HepG2 (cell line): Measurements from ENCODE around the gene CELF2. TPM values are rescaled to one million over a fixed set of nuclear protein-coding genes. Genes with fewer than 3 reads are reported as not detected.

ENCODE experiments used
- ATAC-seq: fragments of 200-7000 bp; cut with Tn5 transposase; 3 replicates; pipeline ENCODE4 v1.9.1; 2020; ENCODE audit warnings: mild to moderate bottlenecking, moderate library complexity
- BruUV-seq: library from RNA; stranded (reverse); fragments of 400-500 nt; replicated peaks from 2 replicates; lab custom pipeline; 2021; lab: Mats Ljungman, UMichigan
- CTCF ChIA-PET: fragments of 300-600 bp; formaldehyde crosslinking; extraction: SDS; loops from one replicate; lab custom pipeline; 2021; ENCODE audit warnings: low total read pairs, inconsistent platforms, low intra/inter-chr PET ratio; lab: Yijun Ruan, JAX
- POLR2A ChIA-PET: fragments of 350-600 bp; sonication (Branson Sonifier 250); formaldehyde crosslinking; loops from one replicate; lab custom pipeline; 2020; ENCODE audit warnings: antibody characterized with exemption, inconsistent platforms; lab: Yijun Ruan, JAX
- DNase-seq: peaks from one replicate; pipeline ENCODE4 v3.0.0-alpha.2; 2015; ENCODE audit warnings: low spot score
- FAIRE-seq: peaks from 3 replicates; lab custom pipeline; 2011; peaks lifted over from hg19 to GRCh38; lab: Jason Lieb, UNC
- H2AFZ ChIP-seq: one replicate; pipeline ENCODE4 v1.6.1; 2011; ENCODE audit warnings: low read length, inconsistent platforms
- H3K27ac ChIP-seq: fragments of 300-600 bp; 3 replicates; pipeline ENCODE4 v1.8.0; 2011; ENCODE audit warnings: mixed run types, mild to moderate bottlenecking, mixed read lengths, low read length, inconsistent platforms; ENCODE audit not compliant: insufficient read depth; ENCODE audit errors: extremely low read length
- H3K27me3 ChIP-seq, 2 experiments: fragments of 200-600 bp in 1 of 2; 2 replicates in 1 of 2; 3 replicates in 1 of 2; pipeline versions ENCODE4 v1.6.0 to v1.8.0; 2011; ENCODE audit warnings: low read length in 2 of 2, mild to moderate bottlenecking in 2 of 2, moderate library complexity in 2 of 2, inconsistent platforms in 1 of 2; ENCODE audit not compliant: insufficient read depth in 2 of 2, control insufficient read depth in 1 of 2
- H3K36me3 ChIP-seq, 2 experiments: fragments of 200-600 bp in 1 of 2; replicated peaks in 1 of 2; 2 replicates in 1 of 2; 3 replicates in 1 of 2; pipeline versions ENCODE4 v1.5.1 to v1.8.0; 2011; ENCODE audit warnings: low read length in 2 of 2, inconsistent platforms in 1 of 2; ENCODE audit not compliant: insufficient read depth in 2 of 2, control insufficient read depth in 1 of 2
- H3K4me1 ChIP-seq: 2 replicates; pipeline ENCODE4 v1.5.1; 2012; ENCODE audit warnings: low read length, inconsistent platforms; ENCODE audit not compliant: insufficient read depth
- H3K4me2 ChIP-seq: 2 replicates; pipeline ENCODE4 v1.6.0; 2011; ENCODE audit warnings: low read depth, low read length, inconsistent platforms
- H3K4me3 ChIP-seq, 3 experiments: fragments of 200-600 bp in 1 of 3; sonication (generic), shearing (Covaris generic) in 1 of 3; replicated peaks in 1 of 3; 2 replicates each; pipeline ENCODE4 v1.5.1; 2011 to 2016; ENCODE audit warnings: low read length in 3 of 3, inconsistent platforms in 2 of 3, low read depth in 2 of 3, mild to moderate bottlenecking in 2 of 3, control low read depth in 1 of 3, mixed read lengths in 1 of 3; ENCODE audit not compliant: insufficient read depth in 1 of 3
- H3K79me2 ChIP-seq: one replicate; pipeline ENCODE4 v1.6.1; 2011; ENCODE audit warnings: low read length, inconsistent platforms; ENCODE audit not compliant: insufficient read depth
- H3K9ac ChIP-seq: 2 replicates; pipeline ENCODE4 v1.6.0; 2011; ENCODE audit warnings: mild to moderate bottlenecking, low read depth, low read length, inconsistent platforms; ENCODE audit not compliant: insufficient read depth
- H3K9me3 ChIP-seq: 2 replicates; pipeline ENCODE4 v1.5.1; 2012; ENCODE audit warnings: mild to moderate bottlenecking, low read length
- H4K20me1 ChIP-seq: 2 replicates; pipeline ENCODE4 v1.6.0; 2011; ENCODE audit warnings: inconsistent platforms, mild to moderate bottlenecking, low read length, moderate library complexity; ENCODE audit not compliant: insufficient read depth
- EED ChIP-seq: sonication (generic); formaldehyde crosslinking; IDR thresholded peaks from 2 replicates; pipeline ENCODE4 v1.5.0; 2020; ENCODE audit warnings: mild to moderate bottlenecking, missing genetic modification reagents
- JDP2 ChIP-seq: sonication (generic); formaldehyde crosslinking; IDR thresholded peaks from 2 replicates; pipeline ENCODE4 v1.8.1; 2022; ENCODE audit warnings: missing genetic modification reagents, borderline replicate concordance
- LCORL ChIP-seq, 2 experiments: fragments of 450-650 bp in 1 of 2; sonication (generic) in 1 of 2; formaldehyde crosslinking in 1 of 2; IDR thresholded peaks; 2 replicates each; pipeline versions ENCODE4 v1.5.0 to v1.6.1; 2017 to 2020; ENCODE audit warnings: antibody characterized with exemption in 1 of 2, missing genetic modification reagents in 1 of 2
- MAFG ChIP-seq: sonication (generic); formaldehyde crosslinking; IDR thresholded peaks from 2 replicates; pipeline ENCODE4 v1.5.1; 2020; ENCODE audit warnings: mild to moderate bottlenecking, missing genetic modification reagents
- MYC ChIP-seq: sonication (generic); formaldehyde crosslinking; IDR thresholded peaks from 2 replicates; pipeline ENCODE4 v1.9.0; 2021; ENCODE audit warnings: missing genetic modification reagents, borderline replicate concordance
- NFE2L2 ChIP-seq: fragments of 150-350 bp; IDR thresholded peaks from 2 replicates; pipeline ENCODE4 v1.6.1; 2014; ENCODE audit warnings: low read length
- SRSF1 ChIP-seq: fragments of 200-400 bp; formaldehyde crosslinking; optimal IDR thresholded peaks from 2 replicates; pipeline ENCODE3; 2017; ENCODE audit warnings: mild to moderate bottlenecking, low read depth, low read length, moderate library complexity
- SRSF9 ChIP-seq: fragments of 200-400 bp; formaldehyde crosslinking; IDR thresholded peaks from 2 replicates; pipeline ENCODE4 v1.6.1; 2018; ENCODE audit warnings: borderline replicate concordance, mild to moderate bottlenecking, low read depth, low read length; ENCODE audit not compliant: insufficient read depth, poor library complexity, severe bottlenecking
- U2AF2 ChIP-seq: fragments of 200-400 bp; formaldehyde crosslinking; IDR thresholded peaks from 2 replicates; pipeline ENCODE4 v1.6.1; 2017; ENCODE audit warnings: low read depth, mild to moderate bottlenecking, low read length
- ZNF749 ChIP-seq: sonication (generic); formaldehyde crosslinking; IDR thresholded peaks from 2 replicates; pipeline ENCODE4 v1.8.0; 2022; ENCODE audit warnings: mild to moderate bottlenecking, missing genetic modification reagents, moderate library complexity, borderline replicate concordance
- ZSCAN30 ChIP-seq: sonication (generic); formaldehyde crosslinking; IDR thresholded peaks from 2 replicates; pipeline ENCODE4 v1.5.0; 2020; ENCODE audit warnings: mild to moderate bottlenecking, missing genetic modification reagents
- WGBS: methylation state at CpG from one replicate; pipeline ENCODE4 v1.1.6; 2017; ENCODE audit warnings: low lambda C conversion rate; 5-methylcytosine and 5-hydroxymethylcytosine counted together
- in situ Hi-C: cut with HindIII; loops from 2 replicates; pipeline ENCODE4 v1.10.0; 2017; ENCODE audit warnings: low pct_unique_long_range_greater_than_20kb; ENCODE audit not compliant: extremely low pct_ligation_motif_present
- intact Hi-C: fragments of 100-400 bp; cut with micrococcal nuclease; formaldehyde crosslinking; loops from one replicate; pipeline ENCODE4 v1.10.0; 2022; ENCODE audit not compliant: unreplicated experiment
- polyA plus RNA-seq, 8 experiments: library from polyadenylated mRNA; depleted of rRNA in 3 of 8; stranded (reverse) in 7 of 8; unstranded in 1 of 8; fragments of >200 nt; fragmentation: Illumina TruSeq in 4 of 8; extraction: Trizol in 4 of 8; gene quantifications; 2 replicates each; pipeline versions ENCODE4 v1.2.1 to v1.2.3, GENCODE V29; 2011 to 2016; ENCODE audit warnings: low read depth in 4 of 8, missing spikeins in 1 of 8, mixed read lengths in 1 of 8; ENCODE audit not compliant: insufficient read depth in 1 of 8
- total RNA-seq, 5 experiments: library from RNA; depleted of rRNA; stranded (reverse); fragments of >200 nt; fragmentation: Illumina TruSeq; extraction: Trizol; gene quantifications; 2 replicates each; pipeline ENCODE4 v1.2.3, GENCODE V29; 2016; ENCODE audit warnings: low read depth in 1 of 5
- TF ChIP-seq, protein P1 (sequence below): sonication (generic); formaldehyde crosslinking; IDR thresholded peaks from 2 replicates; pipeline ENCODE4 v1.4.0; 2020; ENCODE audit warnings: mild to moderate bottlenecking, missing genetic modification reagents
- TF ChIP-seq, protein P2 (sequence below), 2 experiments: sonication (generic) in 1 of 2; formaldehyde crosslinking in 1 of 2; IDR thresholded peaks; 2 replicates each; pipeline versions ENCODE4 v1.5.1 to v1.6.1; 2011 to 2020; ENCODE audit warnings: borderline replicate concordance in 1 of 2, low read depth in 1 of 2, low read length in 1 of 2, mild to moderate bottlenecking in 1 of 2, missing genetic modification reagents in 1 of 2, moderate library complexity in 1 of 2
- TF ChIP-seq, protein P3 (sequence below), 2 experiments: fragments of 450-650 bp in 1 of 2; sonication (generic) in 1 of 2; formaldehyde crosslinking; IDR thresholded peaks; 2 replicates each; pipeline versions ENCODE4 v1.5.0 to v1.8.0; 2020 to 2022; ENCODE audit warnings: mild to moderate bottlenecking in 1 of 2, missing genetic modification reagents in 1 of 2
- TF ChIP-seq, protein P4 (sequence below): IDR thresholded peaks from 2 replicates; pipeline ENCODE4 v1.6.1; 2016; ENCODE audit warnings: missing biosample characterization, missing genetic modification reagents, low read depth

Gene CELF2
- total and polyA plus RNA-seq, 2 of the 13 experiments (the other 11 are each of a cell fraction or from before 2014, with no cell fraction given), result not detected

DNA sequence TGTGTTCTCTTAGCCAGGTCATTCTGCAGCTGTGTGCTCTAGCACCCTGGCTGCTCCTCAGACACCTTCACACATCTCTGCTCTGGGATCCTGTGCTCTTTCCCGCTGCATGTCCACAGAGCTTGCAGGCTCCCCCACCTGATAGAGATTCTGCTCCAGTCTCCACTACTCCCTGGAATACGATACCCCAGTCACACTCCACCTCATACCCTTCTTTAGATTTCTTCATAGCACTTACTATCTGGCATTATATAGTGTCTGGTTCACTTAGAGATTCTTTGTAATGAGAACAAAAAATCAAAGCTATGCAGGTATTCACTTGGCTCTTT is 88.0 kb downstream of the CELF2 start (continued):
- TF ChIP-seq, protein P1, sequence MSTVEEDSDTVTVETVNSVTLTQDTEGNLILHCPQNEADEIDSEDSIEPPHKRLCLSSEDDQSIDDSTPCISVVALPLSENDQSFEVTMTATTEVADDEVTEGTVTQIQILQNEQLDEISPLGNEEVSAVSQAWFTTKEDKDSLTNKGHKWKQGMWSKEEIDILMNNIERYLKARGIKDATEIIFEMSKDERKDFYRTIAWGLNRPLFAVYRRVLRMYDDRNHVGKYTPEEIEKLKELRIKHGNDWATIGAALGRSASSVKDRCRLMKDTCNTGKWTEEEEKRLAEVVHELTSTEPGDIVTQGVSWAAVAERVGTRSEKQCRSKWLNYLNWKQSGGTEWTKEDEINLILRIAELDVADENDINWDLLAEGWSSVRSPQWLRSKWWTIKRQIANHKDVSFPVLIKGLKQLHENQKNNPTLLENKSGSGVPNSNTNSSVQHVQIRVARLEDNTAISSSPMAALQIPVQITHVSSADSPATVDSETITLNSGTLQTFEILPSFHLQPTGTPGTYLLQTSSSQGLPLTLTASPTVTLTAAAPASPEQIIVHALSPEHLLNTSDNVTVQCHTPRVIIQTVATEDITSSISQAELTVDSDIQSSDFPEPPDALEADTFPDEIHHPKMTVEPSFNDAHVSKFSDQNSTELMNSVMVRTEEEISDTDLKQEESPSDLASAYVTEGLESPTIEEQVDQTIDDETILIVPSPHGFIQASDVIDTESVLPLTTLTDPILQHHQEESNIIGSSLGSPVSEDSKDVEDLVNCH (CRISPR knock-in tag), result no peak
- TF ChIP-seq SRSF1 (no peak), SRSF9 (no peak), ZSCAN30 (no peak)

DNA sequence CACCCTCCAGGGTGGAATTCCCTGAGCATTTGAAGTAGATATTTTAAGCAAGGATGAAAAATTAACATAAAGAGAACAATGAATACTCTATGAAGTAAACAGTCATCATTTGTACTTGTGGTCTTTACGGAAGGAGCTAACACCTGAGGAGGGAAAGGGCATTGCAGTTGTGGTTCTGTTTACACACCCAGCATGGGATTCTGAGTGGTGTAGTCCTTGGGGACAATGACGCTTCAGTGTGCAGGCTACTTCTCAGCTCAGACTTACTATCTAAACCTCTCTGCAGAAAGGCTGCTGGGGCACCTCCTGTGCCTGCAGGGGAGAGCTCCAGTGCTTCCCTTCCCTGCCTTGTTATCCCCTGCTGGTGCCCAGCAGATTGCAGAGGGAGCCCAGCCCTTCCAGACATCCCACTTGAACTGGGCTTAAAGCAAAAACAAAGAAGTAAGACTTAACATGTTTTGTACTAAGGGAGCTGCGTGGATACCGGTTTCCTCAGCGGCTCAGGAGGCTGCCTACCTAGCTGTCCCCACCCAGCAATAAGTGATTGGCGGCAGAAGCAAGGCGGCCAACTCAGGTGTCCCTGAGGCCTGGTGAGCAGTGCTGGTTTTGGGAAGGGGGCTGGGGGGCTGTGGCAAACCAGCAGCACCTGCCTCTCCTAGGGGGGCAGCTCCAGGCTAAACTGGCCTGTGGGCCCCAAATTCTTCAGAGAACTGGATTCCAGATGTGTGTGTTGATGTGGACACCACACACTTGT is 89.1 kb downstream of the CELF2 start:
- ATAC-seq (no peak; the same call in 2 of the 3 replicates), DNase-seq (no peak), FAIRE-seq (no peak)
- Histone ChIP-seq H3K4me2 (no peak overlapping the region), H3K79me2 (no peaks in the 10 kb centered on the region), H2AFZ (no peak overlapping the region), H3K27me3 (peaks cover 0 to 6% of the 10 kb centered on the region in 2 experiments; a peak in 1 of 5 replicates), H3K9ac (no peak overlapping the region), H3K4me1 (no peaks in the 10 kb centered on the region), H3K4me3 (no peak overlapping the region), H3K9me3 (no peaks in the 10 kb centered on the region), H3K36me3 (no peaks in the 10 kb centered on the region), H3K27ac (no peak overlapping the region), H4K20me1 (no peaks in the 10 kb centered on the region)
- WGBS, result 15% methylated on average over 5 of the region's 7 CpGs
- intact Hi-C loops, result no loop called here
- in situ Hi-C loops, result no loop called here
- CTCF ChIA-PET, result no interaction called here
- no TSS peak for BruUV-seq
- POLR2A ChIA-PET, result no interaction called here
- TF ChIP-seq NFE2L2 (no peak), MAFG (CRISPR knock-in tag) (no peak), EED (CRISPR knock-in tag) (no peak), LCORL (IDR thresholded peaks at IDR 0.05) (no peak), LCORL (CRISPR knock-in tag; IDR thresholded peaks at IDR 0.05) (no peak), JDP2 (CRISPR knock-in tag) (no peak), MYC (CRISPR knock-in tag) (no peak), ZNF749 (CRISPR knock-in tag) (no peak), U2AF2 (no peak)
- TF ChIP-seq, protein P2, sequence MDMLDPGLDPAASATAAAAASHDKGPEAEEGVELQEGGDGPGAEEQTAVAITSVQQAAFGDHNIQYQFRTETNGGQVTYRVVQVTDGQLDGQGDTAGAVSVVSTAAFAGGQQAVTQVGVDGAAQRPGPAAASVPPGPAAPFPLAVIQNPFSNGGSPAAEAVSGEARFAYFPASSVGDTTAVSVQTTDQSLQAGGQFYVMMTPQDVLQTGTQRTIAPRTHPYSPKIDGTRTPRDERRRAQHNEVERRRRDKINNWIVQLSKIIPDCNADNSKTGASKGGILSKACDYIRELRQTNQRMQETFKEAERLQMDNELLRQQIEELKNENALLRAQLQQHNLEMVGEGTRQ (IDR thresholded peaks at IDR 0.05; ENCODE audit: low read depth, low read length), result no peak
- TF ChIP-seq, protein P2 (CRISPR knock-in tag; IDR thresholded peaks at IDR 0.05; ENCODE audit: borderline replicate concordance), result no peak
- TF ChIP-seq, protein P3, sequence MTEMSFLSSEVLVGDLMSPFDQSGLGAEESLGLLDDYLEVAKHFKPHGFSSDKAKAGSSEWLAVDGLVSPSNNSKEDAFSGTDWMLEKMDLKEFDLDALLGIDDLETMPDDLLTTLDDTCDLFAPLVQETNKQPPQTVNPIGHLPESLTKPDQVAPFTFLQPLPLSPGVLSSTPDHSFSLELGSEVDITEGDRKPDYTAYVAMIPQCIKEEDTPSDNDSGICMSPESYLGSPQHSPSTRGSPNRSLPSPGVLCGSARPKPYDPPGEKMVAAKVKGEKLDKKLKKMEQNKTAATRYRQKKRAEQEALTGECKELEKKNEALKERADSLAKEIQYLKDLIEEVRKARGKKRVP (CRISPR knock-in tag; IDR thresholded peaks at IDR 0.05), result no peak
- TF ChIP-seq, protein P4, sequence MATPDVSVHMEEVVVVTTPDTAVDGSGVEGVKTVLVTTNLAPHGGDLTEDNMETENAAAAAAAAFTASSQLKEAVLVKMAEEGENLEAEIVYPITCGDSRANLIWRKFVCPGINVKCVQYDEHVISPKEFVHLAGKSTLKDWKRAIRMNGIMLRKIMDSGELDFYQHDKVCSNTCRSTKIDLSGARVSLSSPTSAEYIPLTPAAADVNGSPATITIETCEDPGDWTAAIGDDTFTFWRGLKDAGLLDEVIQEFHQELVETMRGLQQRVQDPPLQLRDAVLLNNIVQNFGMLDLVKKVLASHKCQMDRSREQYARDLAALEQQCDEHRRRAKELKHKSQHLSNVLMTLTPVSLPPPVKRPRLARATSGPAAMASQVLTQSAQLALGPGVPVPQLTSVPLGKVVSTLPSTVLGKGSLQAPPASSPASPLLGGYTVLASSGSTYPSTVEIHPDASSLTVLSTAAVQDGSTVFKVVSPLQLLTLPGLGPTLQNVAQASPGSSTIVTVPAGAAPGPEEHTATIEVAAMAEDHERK (CRISPR knock-in tag), result no peak
